Thymus (tissue), 11 donors: Measurements from ENCODE around the gene MLLT1. TPM values are rescaled to one million over a fixed set of nuclear protein-coding genes. Genes with fewer than 3 reads are reported as not detected.

ENCODE experiments used
- DNase-seq, 9 donors: peaks; one replicate each; pipeline ENCODE4 v3.0.0-alpha.2; 2013; ENCODE audit warnings: low spot score in 9 of 9, low read depth in 6 of 9, missing footprints in 1 of 9
- H3K27ac ChIP-seq, 2 donors: one replicate each; pipeline ENCODE4 v1.5.1; 2013; ENCODE audit warnings: control low read depth in 1 of 2, low read depth in 1 of 2, low read length in 1 of 2, mild to moderate bottlenecking in 1 of 2, moderate library complexity in 1 of 2
- H3K27me3 ChIP-seq, 2 donors: one replicate each; pipeline ENCODE4 v1.5.1; 2013; ENCODE audit warnings: low read length in 1 of 2; ENCODE audit not compliant: control insufficient read depth in 2 of 2, insufficient read depth in 1 of 2
- H3K36me3 ChIP-seq, 2 donors: one replicate each; pipeline ENCODE4 v1.5.1; 2013; ENCODE audit warnings: low read length in 1 of 2, mild to moderate bottlenecking in 1 of 2, moderate library complexity in 1 of 2; ENCODE audit not compliant: control insufficient read depth in 2 of 2, insufficient read depth in 2 of 2
- H3K4me1 ChIP-seq, 2 donors: one replicate each; pipeline ENCODE4 v1.5.1; 2013; ENCODE audit warnings: low read length in 2 of 2; ENCODE audit not compliant: control insufficient read depth in 2 of 2, insufficient read depth in 2 of 2
- H3K4me3 ChIP-seq, 2 donors: one replicate each; pipeline ENCODE4 v1.5.1; 2013; ENCODE audit warnings: low read length in 2 of 2, control low read depth in 1 of 2, mild to moderate bottlenecking in 1 of 2
- H3K9me3 ChIP-seq, 2 donors: one replicate each; pipeline ENCODE4 v1.5.1; 2013; ENCODE audit warnings: low read length in 1 of 2, mild to moderate bottlenecking in 1 of 2; ENCODE audit not compliant: control insufficient read depth in 2 of 2, insufficient read depth in 1 of 2
- WGBS: extraction: QIAGEN DNeasy Blood & Tissue Kit; methylation state at CpG from one replicate; pipeline ENCODE4 v1.1.7; 2013; 5-methylcytosine and 5-hydroxymethylcytosine counted together
- polyA plus RNA-seq: library from polyadenylated mRNA; stranded (reverse); fragments of 200-250 nt; gene quantifications from one replicate; pipeline ENCODE4 v1.2.3, GENCODE V29; 2013
- total RNA-seq: library from RNA; stranded (reverse); fragments of 120-200 nt; gene quantifications from one replicate; pipeline ENCODE4 v1.2.4, GENCODE V29; 2013
- donor health status: healthy.

The MLLT1 gene
- total and polyA plus RNA-seq, 2 donors = 6.9 to 24.7 TPM

GRCh38 chr19:6264803-6265202 is 15.0 kb downstream of the MLLT1 start:
- no peak for DNase-seq
- peaks cover 2 to 26% of the 10 kb centered on the region in 2 donors for H3K4me1 ChIP-seq
- H3K4me3 ChIP-seq = no peak overlapping the region
- no peaks in the 10 kb centered on the region for H3K9me3 ChIP-seq
- 98% methylated on average over 4 of the region's 4 CpGs for WGBS
- no peaks in the 10 kb centered on the region for H3K27me3 ChIP-seq
- H3K27ac ChIP-seq = no peak overlapping the region
- peaks cover 43 to 64% of the 10 kb centered on the region in 2 donors for H3K36me3 ChIP-seq

GRCh38 chr19:6263735-6264444 is 15.9 kb downstream of the MLLT1 start:
- Histone ChIP-seq H3K27ac (peak overlapping the region in 1 of 2 donors; percentile 12), H3K4me3 (no peak overlapping the region), H3K9me3 (no peaks in the 10 kb centered on the region), H3K4me1 (peaks cover 2 to 26% of the 10 kb centered on the region in 2 donors), H3K36me3 (peaks cover 42 to 61% of the 10 kb centered on the region in 2 donors), H3K27me3 (no peaks in the 10 kb centered on the region)
- no peak for DNase-seq
- 95% methylated on average over 18 of the region's 18 CpGs for WGBS

DNA sequence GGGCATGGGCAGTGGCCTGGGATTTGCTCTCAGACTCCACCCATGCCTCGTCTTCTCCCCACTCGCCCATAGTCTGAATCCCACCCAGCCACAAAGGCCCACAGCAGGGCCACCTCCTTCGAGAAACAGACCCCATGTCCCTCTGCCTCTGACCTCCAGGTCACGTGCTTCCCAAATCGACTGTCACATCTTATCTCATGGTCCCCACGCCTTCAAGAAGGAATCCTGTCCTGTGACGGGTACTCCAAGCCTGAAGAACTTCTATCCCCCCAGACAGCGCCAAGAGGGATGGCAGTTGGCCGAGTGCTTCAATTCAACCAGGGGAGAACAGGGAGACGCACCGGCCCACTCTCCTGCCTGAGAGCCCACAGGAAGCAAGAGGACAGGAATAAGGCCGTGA is 16.5 kb downstream of the MLLT1 start:
- 88% methylated on average over 12 of the region's 12 CpGs for WGBS

DNA sequence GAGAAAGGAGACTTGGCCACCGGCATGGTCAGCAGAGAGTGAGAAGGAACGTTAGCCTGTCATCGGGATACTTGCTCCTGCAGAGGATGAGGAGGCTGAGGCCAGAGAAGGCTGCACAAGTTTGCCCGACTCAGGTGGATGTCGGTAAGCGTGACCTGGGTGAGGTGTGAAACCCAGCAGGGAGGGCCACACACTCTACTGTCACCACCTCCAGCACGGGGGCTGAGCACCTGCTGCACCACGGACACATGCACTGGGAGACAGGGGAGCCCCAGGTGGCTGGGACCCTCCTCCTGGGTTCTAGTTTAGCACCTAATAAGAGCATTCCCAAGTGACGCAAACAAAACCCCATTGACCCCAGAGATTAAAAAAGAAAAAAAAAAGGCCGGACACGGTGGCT is 17.3 kb downstream of the MLLT1 start:
- Histone ChIP-seq H3K4me3 (no peak overlapping the region), H3K36me3 (peaks cover 45 to 55% of the 10 kb centered on the region in 2 donors), H3K4me1 (peaks cover 2 to 26% of the 10 kb centered on the region in 2 donors), H3K9me3 (no peaks in the 10 kb centered on the region), H3K27ac (no peak overlapping the region), H3K27me3 (no peaks in the 10 kb centered on the region)
- WGBS = 92% methylated on average over 11 of the region's 11 CpGs
- no peak for DNase-seq

More for the DNA sequence above, 16.5 kb downstream of the MLLT1 start:
- no peak for DNase-seq
- Histone ChIP-seq H3K27ac (peak overlapping the region in 1 of 2 donors; percentile 52), H3K4me3 (no peak overlapping the region), H3K4me1 (peaks cover 2 to 26% of the 10 kb centered on the region in 2 donors), H3K9me3 (no peaks in the 10 kb centered on the region), H3K27me3 (no peaks in the 10 kb centered on the region), H3K36me3 (peaks cover 47 to 63% of the 10 kb centered on the region in 2 donors)

GRCh38 chr19:6261883-6262282 is 17.9 kb downstream of the MLLT1 start:
- Histone ChIP-seq H3K36me3 (peaks cover 44 to 52% of the 10 kb centered on the region in 2 donors), H3K27ac (no peak overlapping the region), H3K9me3 (no peaks in the 10 kb centered on the region), H3K4me1 (peaks cover 2 to 26% of the 10 kb centered on the region in 2 donors), H3K4me3 (no peak overlapping the region), H3K27me3 (no peaks in the 10 kb centered on the region)
- no peak for DNase-seq
- 88% methylated on average over 15 of the region's 15 CpGs for whole genome bisulfite sequencing

- Histone ChIP-seq H3K27me3 (no peaks in the 10 kb centered on the region), H3K4me3 (no peak overlapping the region), H3K4me1 (peaks cover 2 to 26% of the 10 kb centered on the region in 2 donors), H3K9me3 (no peaks in the 10 kb centered on the region), H3K36me3 (peaks cover 47 to 52% of the 10 kb centered on the region in 2 donors), H3K27ac (no peak overlapping the region)
- peak in 8 of 9 donors; percentile 32 to 73 (median 40) for DNase-seq
- WGBS = 73% methylated on average over 30 of the region's 30 CpGs
Measured at GRCh38 chr19:6260912-6261650, 18.7 kb downstream of the MLLT1 start.

GRCh38 chr19:6260376-6260775 is 19.4 kb downstream of the MLLT1 start:
- Histone ChIP-seq H3K9me3 (no peaks in the 10 kb centered on the region), H3K4me3 (no peak overlapping the region), H3K27ac (no peak overlapping the region), H3K36me3 (peaks cover 42 to 52% of the 10 kb centered on the region in 2 donors), H3K4me1 (peaks cover 2 to 26% of the 10 kb centered on the region in 2 donors), H3K27me3 (no peaks in the 10 kb centered on the region)
- WGBS = 97% methylated on average over 9 of the region's 9 CpGs
- no peak for DNase-seq

DNA sequence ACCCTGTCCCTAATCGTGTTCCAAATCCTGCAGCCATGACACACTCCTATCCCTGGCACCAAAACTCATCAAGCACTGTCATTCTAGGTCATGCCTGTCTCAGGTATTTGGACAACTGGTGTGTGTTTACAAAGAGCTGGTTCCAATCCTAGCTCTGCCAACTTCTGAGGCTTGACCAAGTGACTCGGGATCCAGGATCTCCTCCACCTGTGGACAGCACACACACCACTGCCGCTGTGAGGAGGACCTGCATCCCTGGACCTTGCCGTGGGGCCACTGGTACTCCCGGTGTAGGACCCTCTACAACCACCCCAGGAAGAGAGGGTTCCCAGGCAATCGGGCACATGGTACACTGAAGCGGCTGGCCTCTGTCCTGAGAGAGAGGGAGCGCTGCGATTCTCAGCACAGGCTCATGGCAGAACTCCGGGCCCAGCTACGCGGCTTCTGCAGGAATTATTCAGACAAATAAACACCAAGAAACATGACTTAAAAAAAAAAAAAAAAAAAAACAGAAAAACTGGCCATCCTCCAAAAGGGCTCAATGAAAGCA is 20.4 kb downstream of the MLLT1 start:
- no peak overlapping the region for H3K27ac ChIP-seq
- no peaks in the 10 kb centered on the region for H3K27me3 ChIP-seq
- H3K9me3 ChIP-seq = no peaks in the 10 kb centered on the region
- 93% methylated on average over 12 of the region's 12 CpGs for WGBS
- peaks cover 42 to 54% of the 10 kb centered on the region in 2 donors for H3K36me3 ChIP-seq
- DNase-seq = no peak
- no peak overlapping the region for H3K4me3 ChIP-seq
- peaks cover 2 to 26% of the 10 kb centered on the region in 2 donors for H3K4me1 ChIP-seq

- Histone ChIP-seq H3K4me1 (peaks cover 2 to 26% of the 10 kb centered on the region in 2 donors), H3K27me3 (no peaks in the 10 kb centered on the region), H3K27ac (no peak overlapping the region), H3K9me3 (no peaks in the 10 kb centered on the region), H3K4me3 (no peak overlapping the region), H3K36me3 (peaks cover 46 to 59% of the 10 kb centered on the region in 2 donors)
- 95% methylated on average over 15 of the region's 15 CpGs for WGBS
- no peak for DNase-seq
Measured at GRCh38 chr19:6258812-6259311, 20.9 kb downstream of the MLLT1 start.
